Activated CD4-positive, CD25-positive, alpha-beta regulatory T cell treated with anti-CD3 and anti-CD28 coated beads, Interleukin-2, amount 50 U/mL, for 72 hours (primary cell): ENCODE measurements around the gene ZBTB1.

Source experiments
- DNase-seq: peaks from one replicate; pipeline ENCODE4 v3.0.0; 2021

The ZBTB1 gene, protein sequence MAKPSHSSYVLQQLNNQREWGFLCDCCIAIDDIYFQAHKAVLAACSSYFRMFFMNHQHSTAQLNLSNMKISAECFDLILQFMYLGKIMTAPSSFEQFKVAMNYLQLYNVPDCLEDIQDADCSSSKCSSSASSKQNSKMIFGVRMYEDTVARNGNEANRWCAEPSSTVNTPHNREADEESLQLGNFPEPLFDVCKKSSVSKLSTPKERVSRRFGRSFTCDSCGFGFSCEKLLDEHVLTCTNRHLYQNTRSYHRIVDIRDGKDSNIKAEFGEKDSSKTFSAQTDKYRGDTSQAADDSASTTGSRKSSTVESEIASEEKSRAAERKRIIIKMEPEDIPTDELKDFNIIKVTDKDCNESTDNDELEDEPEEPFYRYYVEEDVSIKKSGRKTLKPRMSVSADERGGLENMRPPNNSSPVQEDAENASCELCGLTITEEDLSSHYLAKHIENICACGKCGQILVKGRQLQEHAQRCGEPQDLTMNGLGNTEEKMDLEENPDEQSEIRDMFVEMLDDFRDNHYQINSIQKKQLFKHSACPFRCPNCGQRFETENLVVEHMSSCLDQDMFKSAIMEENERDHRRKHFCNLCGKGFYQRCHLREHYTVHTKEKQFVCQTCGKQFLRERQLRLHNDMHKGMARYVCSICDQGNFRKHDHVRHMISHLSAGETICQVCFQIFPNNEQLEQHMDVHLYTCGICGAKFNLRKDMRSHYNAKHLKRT

DNA sequence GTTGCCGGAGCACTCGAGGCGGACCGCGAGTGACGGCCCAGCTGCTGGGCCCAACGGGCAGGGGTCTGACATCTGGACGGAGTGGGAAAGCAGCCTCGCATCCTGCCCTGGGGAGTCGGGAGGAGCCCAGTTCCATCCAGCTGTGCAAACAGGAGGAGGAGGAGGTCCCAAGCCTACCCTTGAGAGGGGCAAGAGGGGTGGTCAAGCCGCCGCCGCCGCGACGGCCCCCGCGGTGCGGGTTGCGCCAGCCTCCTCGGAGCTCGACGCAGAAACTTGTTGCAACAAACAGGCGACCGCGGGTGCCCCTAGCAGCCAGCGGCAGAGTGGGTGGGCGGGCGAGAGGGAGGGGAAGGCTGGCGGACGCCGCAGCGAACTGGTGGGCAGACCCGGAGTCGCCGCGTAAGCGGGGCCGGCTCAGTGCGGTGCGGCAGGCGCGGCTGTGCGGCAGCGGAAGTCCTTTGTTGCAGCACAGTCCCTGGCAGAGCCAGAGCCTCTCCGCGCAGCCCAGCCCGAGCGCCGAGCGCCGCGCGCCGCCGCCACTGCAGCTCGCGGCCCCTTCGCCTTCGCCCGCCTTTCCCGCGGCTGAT lies at the start of gene ZBTB1:
TSS of gene ZBTB1 (plus strand) at position 461 of the 587 bp plus-strand sequence. CDS start 16,735 bp downstream, outside the sequence.
- DNase-seq = peak; percentile 83

DNA sequence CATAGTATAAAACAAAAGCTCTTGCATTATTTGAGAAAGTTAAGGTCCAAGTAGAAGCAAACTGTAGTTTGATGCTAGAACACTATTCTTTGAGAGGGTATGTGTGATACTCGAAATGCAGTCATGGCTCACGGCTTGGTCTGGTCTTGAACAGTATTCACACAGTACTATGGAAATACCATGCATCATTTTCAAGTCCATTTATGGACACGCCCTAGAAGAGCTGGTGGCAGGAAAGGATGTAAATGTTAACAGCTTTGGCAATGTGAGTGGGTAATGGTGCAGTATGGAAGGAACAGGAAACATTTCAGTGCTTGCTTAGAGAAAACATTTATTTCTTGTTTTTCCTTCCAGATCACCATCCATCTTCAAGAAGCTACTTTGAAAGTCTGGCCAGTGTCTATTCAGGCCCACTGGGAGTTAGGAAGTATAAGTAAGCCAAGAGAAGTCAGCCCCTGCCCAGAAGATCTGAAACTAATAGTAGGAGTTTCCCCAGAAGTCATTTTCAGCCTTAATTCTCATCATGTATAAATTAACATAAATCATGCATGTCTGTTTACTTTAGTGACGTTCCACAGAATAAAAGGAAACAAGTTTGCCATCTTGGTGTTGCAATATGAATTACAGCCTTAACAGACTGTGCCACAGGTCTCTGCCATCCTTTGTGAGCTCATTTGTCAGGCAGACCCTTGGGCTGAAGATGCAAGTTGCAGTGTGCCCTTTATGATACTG lies 45.0 kb upstream of the ZBTB1 start:
- no peak for DNase-seq

DNA sequence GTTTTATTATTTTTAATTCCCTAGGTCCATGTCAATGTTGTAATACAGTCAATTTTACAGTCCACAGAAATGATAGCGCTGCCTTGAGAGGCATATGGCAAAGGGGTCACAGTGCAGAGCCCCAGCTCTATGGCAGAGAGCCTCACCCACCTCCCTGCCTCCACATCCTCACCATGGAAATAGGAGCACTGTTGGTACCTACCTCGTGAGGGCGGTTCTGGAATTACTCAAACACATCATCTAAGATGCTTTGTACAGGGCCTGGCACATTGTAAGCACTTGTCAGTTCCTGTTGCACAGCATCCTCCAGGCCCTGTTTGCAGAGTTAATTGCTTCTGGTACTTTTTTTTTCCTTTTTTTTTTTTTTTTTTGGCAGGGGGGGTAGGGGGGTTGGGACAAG lies 43.3 kb upstream of the ZBTB1 start:
- DNase-seq = no peak

DNA sequence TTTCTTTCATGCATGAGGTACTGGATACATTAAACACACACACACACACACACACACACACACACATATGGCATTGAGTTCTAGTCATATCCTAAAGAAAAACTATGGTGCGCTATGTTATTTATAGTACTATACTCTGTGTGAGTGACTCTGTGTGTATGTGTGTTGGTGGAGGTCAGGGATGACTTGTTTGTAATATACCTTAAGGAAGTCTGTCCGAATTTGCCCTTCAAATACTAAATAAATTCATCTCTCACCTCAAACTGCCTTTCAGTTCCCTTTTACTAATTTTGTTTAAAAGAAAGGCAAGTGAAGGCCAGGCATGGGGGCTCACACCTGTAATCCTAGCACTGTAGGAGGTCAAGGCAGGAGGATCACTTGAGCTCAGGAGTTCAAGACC lies 41.4 kb upstream of the ZBTB1 start:
- no peak for DNase-seq

DNA sequence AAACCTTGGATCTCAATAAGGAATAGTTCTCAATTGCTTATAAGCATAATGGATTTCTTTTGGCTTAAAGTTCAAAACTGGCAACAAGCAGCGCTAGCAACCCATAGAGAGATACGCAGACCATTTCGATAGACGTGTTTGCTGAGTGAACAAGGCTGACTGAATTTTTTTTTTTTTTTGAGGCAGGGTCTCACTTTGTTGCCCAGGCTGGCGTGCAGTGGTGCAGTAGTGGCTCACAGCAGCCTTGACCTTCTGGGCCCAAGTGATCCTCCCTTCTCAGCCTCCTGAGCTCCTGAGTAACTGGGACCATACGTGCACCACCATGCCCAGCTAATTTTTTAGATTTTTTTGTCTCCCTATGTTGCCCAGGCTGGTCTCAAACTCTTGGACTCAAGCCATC lies 40.7 kb upstream of the ZBTB1 start:
- no peak for DNase-seq

DNA sequence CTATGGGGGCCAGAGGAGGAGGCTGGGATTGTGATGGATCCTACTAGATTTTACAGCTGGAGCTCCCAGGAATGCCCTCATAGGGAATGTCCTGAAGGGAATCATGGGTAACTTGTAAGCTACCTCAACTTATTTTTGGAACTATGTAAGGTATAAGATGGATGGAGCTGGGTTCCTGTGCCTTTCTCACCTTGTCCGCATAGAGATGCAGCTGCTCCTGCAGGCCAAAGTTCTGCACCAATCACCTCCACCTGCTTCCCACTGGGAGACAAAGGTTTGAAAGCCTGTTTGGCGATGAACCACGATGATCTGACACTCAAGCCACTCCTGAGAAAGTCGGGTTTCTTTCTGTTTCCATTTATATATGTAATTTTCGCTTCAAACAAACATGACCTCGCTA lies 39.9 kb upstream of the ZBTB1 start:
- no peak for DNase-seq

DNA sequence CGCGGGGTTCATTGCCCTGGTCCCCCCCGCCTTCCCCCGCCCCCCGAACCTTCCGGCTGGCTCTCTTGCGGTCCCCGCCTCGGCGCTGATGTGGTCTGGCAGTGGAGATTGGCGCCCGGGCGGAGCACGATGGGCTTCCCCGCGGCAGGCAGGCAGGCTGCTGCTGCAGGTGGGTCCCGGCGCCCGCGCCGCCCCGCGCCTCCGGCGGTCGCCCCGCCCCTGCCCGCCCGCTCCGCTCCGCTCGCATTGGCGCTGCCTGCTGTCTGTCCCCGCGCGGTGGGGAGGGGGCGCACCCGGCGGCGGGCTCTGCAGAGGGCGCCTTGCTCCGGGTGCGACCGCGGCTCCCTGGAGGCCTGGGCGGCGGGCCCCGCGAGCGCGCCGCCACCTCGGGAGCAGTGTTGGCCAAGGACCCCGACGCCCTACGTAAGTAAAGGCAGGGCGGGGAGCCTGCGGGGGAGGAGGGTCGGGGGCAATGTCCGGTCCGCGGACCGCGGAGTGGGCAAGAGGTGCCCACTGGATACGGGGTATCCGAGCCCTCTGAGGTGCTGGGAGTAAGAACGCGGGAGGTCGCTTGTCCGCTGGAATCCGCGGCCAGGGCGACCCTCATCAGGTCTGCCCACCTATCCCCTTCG lies 39.3 kb upstream of the ZBTB1 start, which contains the start of gene AKAP5:
TSS of gene AKAP5 (plus strand) at position 309 of the 632 bp plus-strand sequence. CDS start 2,896 bp downstream, outside the sequence.
- DNase-seq = peak; percentile 68

DNA sequence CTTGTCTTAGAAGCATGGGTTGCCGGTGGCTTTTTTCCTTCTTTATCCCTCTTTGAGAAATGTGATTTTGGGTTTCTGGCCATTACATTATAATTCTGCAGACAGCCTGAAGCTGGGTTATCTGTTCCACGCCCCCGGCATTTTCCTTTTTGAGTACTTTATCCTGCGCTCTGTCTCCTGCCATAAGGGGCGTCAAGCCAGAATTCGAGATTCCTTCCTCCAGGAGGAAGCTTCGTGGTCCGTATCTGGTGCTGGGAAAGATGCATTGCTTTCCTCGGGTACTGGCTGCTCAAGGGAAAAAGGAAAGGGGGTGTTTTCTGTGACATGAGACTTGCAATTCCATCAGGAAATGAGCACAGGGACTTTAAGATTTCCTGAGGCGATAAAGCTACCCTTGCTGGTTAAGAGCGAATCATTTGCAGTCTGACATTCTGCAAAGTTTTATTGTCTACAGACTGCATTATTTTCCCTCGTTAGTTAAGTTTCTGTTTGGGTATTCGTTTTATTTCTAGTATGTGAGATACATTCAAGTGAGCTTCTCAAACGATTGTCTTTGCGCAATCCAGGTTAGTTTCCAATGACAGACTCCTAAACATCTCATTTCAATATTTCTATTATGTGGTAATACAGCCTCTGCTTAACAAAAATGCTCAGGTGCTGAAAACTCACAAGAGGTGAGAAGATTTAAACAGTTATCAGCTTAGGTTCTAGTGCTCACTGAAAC lies 38.6 kb upstream of the ZBTB1 start:
- no peak for DNase-seq

DNA sequence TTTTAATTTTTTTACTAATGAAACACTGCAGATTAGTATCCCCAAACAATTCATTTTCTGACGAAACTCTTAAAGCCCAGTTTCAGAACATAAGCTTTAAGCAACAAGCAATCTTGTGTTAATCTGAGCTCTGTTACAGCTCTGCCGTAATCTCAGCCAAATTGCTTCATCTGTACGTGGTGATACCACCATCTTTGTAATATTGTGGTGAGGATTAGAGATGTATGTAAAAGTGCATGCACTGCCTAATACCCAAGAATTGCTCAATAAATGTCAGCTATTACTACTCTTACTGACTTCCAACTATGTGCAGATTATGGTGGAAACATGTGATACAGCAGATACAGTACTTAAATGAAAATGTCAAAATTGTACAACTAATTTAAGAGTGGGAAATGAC lies 37.5 kb upstream of the ZBTB1 start:
- DNase-seq = no peak

DNA sequence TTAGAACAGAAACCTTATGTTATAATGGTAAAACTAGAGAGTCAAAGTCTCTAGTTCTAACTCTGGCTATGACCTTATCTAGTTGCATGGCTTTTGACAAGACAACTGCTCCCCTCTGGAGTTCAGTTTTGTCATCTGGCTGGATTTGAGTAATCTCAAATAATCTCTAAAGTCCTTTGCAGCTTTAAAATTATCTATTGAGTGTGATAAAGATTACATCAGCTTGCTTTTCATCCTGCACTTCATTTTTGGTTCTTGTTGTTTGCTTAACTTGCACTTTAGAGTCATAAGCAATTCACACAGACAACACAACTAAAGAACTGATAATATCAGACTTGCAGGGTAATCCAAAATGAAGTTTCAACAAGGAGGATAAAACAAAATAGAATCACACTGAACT lies 37.0 kb upstream of the ZBTB1 start:
- DNase-seq = no peak

DNA sequence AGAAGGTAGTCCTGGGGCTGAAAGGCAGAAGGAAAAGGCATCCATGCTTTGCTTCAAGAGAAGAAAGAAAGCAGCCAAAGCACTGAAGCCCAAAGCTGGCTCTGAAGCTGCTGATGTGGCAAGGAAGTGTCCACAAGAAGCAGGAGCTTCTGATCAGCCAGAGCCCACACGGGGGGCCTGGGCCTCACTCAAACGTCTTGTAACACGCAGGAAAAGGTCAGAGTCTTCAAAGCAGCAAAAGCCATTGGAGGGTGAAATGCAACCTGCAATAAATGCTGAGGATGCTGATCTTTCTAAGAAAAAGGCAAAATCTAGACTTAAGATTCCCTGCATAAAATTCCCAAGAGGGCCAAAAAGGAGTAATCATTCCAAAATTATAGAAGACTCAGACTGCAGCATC lies 36.1 kb upstream of the ZBTB1 start:
- DNase-seq = no peak

DNA sequence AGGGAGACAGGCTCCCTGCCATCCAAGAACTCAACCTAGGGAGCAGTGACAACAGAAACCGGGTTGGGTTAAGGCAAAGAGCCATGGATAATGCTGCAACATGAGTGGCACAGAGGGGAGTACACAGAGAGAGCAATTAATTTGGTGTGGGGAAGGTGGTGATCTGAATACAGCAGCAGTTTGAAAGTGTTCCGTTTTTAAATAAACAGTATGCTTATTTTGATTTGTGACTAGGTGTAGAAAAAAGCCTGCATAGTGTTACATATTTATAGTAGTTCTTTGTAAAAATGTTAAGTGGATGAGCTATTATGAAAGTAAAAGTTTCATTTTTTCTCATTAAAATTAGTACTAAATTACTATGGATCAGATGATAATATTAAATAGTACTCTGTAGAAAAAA lies 30.5 kb upstream of the ZBTB1 start:
- no peak for DNase-seq

DNA sequence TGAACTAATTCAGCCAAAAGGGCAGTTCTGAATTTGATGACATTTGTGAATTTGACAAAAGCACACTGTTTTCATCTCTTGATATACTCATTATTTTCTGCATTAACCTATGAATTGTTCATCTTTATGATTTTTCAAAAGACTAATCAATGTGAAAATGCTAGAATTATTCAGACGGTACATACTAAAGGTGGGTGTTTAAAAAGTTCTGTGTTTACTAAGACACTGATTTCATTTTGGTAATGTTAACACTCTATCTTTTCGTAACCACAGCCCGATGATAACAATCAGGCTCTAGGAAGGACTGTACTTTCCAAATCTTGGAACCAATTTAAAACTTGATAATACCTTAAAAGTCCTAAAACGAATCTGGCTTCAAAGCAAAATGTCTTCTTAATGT lies 29.9 kb upstream of the ZBTB1 start:
- no peak for DNase-seq

DNA sequence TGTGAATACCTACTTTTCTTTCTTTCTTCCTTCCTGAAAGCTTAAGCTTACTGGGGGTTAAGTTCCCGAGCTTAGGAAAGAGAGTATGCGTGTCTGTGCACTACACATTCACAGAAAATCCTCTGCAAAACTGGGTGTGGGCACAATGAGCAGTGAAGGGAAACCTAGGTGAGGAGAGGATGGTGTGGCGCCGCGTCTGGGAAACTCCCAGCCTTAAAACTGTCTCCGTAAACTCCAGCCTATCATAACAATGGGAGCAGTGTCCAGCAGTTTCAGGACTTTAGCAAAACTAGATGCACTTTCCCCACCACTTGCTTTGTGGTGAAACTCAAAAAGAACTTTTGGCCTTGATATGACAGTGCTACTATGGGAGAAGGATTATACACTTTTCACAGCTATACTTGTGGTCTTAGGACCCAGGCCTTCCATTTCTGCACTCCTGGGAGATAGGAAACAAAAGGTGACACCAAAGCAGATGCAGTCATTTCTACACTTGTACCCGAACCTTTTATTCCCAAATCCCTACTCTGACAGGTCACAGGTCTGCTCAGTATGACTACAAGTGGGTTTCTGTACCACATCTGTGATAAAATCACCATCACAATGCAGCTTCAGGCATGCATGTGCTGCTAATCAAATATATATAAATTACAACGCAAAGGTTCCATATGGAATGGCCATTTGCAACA lies 28.8 kb upstream of the ZBTB1 start:
- DNase-seq = no peak

DNA sequence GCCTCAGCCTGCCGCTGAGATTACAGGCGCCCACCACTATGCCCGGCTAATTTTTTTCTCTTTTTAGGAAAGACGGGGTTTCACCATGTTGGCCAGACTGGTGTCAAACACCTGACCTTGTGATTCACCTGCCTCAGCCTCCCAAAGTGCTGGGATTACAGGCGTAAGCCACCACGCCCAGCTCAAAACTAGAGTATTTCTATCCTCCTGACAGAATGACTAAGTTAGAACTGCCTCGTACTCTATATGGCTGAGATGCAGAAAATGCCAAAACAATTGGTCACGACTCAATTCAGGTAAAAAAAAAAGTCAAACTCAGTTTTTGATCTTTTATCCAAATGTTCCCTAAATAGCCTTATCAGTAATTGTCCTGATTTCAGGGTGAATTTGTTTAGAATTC lies 28.1 kb upstream of the ZBTB1 start:
- DNase-seq = no peak

DNA sequence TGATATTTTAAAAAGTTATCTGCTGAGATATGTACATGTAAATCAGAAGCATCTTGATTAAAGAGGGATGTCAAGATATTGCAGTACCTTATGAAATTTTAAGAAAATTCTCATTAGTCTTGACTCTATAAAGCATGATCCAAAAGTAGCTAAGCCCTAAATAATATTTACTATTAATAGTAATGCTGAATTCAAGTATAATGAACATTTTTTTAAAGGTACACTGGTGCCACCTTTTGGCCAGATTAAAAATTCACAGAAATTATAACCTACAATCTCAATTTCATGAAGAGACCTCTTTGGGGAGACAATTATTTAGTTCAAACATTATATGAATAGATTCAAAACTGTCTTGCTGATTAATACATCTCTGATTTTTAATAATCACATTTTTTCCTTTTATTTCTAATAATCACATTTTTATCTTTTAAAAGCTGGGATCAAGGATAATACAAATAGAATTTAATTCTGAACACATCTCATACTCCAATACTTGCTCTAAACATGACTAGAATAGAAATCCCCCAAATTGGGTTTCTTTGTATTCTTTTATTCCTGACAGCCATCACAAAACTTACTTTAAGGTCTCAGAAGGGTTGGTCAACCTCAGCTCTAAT lies 25.8 kb upstream of the ZBTB1 start:
- DNase-seq = no peak

DNA sequence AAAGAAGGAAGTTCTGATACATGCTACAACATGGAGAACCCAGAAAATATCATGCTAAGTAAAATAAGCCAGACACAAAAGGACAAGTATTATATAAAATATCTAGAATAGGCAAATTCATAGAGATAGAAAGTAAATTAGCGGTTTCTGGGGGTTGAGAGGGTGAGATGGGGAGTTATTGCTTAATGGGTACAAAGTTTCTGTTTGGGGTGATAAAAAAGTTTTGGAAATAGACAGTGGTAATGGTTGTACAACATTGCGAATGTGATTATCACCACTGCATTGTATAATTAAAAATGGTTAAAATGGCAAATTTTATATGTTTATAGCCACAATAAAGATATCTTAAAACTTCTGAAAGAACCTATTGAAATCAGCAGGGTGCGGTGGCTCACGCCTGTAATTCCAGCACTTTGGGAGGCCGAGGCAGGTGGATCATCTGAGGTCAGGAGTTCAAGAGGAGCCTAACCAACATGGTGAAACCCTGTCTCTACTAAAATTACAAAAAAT lies 15.9 kb upstream of the ZBTB1 start:
- no peak for DNase-seq

DNA sequence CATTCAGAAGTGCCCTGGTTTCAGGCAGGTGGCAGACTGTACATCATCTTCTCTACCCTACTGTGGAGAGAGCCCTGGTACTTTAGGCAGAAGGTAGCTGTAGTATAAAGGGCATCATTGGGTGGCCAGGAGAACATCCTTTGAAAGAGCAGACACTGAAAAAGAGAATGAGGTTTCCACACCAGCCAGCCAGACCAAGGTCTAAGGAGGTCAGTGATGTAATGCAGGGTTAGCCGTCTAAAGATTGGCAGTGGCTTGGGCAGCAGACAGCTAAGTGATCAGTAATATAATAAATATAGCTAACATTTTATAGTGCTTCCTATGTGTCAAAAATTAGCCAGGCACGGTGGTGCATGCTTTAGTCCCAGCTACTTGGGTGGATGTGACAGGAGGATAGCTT lies 12.9 kb upstream of the ZBTB1 start:
- no peak for DNase-seq

DNA sequence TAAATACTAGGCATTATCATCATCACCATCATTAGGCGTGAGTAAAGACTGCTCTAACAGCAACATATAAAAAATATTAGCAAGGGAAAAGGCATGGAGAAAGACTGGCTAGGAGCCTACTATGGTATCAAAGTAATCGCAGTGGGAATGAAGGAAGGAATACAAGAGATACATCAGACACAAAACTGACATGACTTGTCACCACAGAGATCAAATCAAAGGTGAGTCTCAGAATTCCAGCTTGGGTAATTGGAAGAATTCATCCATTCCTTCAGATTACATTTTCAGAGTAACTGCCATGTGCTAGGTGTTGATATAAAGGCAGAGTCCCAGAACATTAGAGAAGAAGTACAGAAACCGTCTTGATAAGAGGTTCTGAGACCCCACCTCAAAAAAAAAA lies 11.1 kb upstream of the ZBTB1 start:
- DNase-seq = no peak

DNA sequence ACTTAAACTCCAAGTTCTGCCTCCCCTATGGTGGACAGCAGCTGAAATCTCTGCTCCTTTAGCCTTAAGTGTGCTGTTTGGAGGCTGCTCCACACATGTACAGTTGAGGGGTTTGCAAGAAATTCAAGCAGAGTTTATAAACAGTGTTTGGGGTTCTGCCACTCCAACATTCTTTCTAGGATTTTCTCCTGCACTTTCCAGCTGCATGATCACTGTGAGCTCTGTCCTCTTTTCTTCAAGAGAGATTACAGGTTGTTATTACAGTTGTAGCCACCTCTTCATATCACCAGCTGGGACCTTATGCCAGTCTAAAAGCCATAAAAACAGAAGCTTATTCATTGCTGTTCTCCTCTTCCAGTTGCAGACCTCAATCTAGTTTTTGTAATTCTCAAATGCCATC lies 9.3 kb upstream of the ZBTB1 start:
- DNase-seq = no peak

DNA sequence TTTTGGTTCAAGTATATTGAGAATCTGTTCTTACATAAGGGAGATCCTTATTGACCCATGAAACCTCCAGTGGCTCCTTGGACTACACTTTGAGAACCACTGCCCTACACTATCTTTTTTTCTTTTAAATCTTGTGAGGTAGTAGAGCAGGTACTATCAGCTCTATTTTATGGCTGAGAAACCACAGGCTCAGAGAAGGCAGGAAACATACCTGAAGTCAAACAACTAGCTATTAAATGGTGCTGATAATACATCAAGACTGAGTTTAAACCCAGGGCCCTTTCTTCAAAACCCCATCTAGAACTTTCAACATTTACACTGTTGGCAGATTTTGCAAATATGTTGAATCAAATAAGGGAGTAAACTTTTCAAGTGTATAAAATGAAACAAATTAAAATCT lies 7.8 kb upstream of the ZBTB1 start:
- DNase-seq = no peak
